Esophagus muscularis mucosa (tissue), 3 donors: Measurements from ENCODE around the gene LOXL1.

ENCODE experiments used
- CTCF ChIP-seq, 3 experiments: fragments of 200-600 bp in 2 of 3; fragments of 450-650 bp in 1 of 3; sonication (generic) in 2 of 3; IDR thresholded peaks; one replicate each; pipeline ENCODE4 v1.5.1; 2017 to 2019; ENCODE audit warnings: antibody characterized with exemption in 3 of 3, mild to moderate bottlenecking in 2 of 3, moderate library complexity in 1 of 3
- POLR2A ChIP-seq: fragments of 450-650 bp; IDR thresholded peaks from one replicate; pipeline ENCODE4 v1.6.1; 2017; ENCODE audit warnings: antibody characterized with exemption, moderate library complexity, mild to moderate bottlenecking, low read depth

DNA sequence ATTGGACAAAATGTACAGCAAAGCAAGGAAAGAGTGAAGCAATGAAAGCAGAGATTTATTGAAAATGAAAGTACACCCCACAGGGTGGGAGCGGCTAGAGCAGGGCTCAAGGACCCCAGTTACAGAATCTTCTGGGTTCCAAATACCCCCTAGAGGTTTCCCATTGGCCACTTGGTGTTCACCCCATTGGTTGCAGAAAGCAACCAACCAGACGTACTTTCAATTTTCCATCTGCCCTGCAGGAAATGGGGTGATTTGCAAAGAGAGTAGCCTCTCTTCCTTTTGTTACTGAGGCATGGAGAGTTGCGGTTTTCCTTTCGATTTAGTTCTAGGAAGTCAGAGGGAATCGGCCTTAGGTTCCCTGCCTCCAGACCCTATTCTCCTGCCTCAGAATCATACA lies 70.7 kb downstream of the LOXL1 start:
- TF ChIP-seq CTCF (IDR thresholded peaks at IDR 0.05): peak in 1 of 3 experiments; percentile 4
- TF ChIP-seq POLR2A: no peak
